Measurements from ENCODE around the gene CENPT. TPM values are rescaled to one million over a fixed set of nuclear protein-coding genes. Genes with fewer than 3 reads are reported as not detected.

The CENPT gene
- total and polyA plus RNA-seq, 2 of the 8 experiments (the other 6 are each of a cell fraction or from before 2014, with no cell fraction given), result 42.4 to 53.4 TPM

GRCh38 chr16:67888331-67888730 lies 40.8 kb upstream of the CENPT start (continued):
- TF ChIP-seq, protein P1, sequence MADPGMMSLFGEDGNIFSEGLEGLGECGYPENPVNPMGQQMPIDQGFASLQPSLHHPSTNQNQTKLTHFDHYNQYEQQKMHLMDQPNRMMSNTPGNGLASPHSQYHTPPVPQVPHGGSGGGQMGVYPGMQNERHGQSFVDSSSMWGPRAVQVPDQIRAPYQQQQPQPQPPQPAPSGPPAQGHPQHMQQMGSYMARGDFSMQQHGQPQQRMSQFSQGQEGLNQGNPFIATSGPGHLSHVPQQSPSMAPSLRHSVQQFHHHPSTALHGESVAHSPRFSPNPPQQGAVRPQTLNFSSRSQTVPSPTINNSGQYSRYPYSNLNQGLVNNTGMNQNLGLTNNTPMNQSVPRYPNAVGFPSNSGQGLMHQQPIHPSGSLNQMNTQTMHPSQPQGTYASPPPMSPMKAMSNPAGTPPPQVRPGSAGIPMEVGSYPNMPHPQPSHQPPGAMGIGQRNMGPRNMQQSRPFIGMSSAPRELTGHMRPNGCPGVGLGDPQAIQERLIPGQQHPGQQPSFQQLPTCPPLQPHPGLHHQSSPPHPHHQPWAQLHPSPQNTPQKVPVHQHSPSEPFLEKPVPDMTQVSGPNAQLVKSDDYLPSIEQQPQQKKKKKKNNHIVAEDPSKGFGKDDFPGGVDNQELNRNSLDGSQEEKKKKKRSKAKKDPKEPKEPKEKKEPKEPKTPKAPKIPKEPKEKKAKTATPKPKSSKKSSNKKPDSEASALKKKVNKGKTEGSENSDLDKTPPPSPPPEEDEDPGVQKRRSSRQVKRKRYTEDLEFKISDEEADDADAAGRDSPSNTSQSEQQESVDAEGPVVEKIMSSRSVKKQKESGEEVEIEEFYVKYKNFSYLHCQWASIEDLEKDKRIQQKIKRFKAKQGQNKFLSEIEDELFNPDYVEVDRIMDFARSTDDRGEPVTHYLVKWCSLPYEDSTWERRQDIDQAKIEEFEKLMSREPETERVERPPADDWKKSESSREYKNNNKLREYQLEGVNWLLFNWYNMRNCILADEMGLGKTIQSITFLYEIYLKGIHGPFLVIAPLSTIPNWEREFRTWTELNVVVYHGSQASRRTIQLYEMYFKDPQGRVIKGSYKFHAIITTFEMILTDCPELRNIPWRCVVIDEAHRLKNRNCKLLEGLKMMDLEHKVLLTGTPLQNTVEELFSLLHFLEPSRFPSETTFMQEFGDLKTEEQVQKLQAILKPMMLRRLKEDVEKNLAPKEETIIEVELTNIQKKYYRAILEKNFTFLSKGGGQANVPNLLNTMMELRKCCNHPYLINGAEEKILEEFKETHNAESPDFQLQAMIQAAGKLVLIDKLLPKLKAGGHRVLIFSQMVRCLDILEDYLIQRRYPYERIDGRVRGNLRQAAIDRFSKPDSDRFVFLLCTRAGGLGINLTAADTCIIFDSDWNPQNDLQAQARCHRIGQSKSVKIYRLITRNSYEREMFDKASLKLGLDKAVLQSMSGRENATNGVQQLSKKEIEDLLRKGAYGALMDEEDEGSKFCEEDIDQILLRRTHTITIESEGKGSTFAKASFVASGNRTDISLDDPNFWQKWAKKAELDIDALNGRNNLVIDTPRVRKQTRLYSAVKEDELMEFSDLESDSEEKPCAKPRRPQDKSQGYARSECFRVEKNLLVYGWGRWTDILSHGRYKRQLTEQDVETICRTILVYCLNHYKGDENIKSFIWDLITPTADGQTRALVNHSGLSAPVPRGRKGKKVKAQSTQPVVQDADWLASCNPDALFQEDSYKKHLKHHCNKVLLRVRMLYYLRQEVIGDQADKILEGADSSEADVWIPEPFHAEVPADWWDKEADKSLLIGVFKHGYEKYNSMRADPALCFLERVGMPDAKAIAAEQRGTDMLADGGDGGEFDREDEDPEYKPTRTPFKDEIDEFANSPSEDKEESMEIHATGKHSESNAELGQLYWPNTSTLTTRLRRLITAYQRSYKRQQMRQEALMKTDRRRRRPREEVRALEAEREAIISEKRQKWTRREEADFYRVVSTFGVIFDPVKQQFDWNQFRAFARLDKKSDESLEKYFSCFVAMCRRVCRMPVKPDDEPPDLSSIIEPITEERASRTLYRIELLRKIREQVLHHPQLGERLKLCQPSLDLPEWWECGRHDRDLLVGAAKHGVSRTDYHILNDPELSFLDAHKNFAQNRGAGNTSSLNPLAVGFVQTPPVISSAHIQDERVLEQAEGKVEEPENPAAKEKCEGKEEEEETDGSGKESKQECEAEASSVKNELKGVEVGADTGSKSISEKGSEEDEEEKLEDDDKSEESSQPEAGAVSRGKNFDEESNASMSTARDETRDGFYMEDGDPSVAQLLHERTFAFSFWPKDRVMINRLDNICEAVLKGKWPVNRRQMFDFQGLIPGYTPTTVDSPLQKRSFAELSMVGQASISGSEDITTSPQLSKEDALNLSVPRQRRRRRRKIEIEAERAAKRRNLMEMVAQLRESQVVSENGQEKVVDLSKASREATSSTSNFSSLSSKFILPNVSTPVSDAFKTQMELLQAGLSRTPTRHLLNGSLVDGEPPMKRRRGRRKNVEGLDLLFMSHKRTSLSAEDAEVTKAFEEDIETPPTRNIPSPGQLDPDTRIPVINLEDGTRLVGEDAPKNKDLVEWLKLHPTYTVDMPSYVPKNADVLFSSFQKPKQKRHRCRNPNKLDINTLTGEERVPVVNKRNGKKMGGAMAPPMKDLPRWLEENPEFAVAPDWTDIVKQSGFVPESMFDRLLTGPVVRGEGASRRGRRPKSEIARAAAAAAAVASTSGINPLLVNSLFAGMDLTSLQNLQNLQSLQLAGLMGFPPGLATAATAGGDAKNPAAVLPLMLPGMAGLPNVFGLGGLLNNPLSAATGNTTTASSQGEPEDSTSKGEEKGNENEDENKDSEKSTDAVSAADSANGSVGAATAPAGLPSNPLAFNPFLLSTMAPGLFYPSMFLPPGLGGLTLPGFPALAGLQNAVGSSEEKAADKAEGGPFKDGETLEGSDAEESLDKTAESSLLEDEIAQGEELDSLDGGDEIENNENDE (IDR thresholded peaks at IDR 0.05; ENCODE audit: insufficient replicate concordance, low read length), result no peak
- TF ChIP-seq PHF8 (conservative IDR thresholded peaks at IDR 0.05; ENCODE audit: low read depth, low read length), result no peak
- no peak for TF ChIP-seq EZH2 (IDR thresholded peaks at IDR 0.05; ENCODE audit: low read depth, low read length, severe bottlenecking)
- TF ChIP-seq FOSL1 (IDR thresholded peaks at IDR 0.05; ENCODE audit: insufficient read depth, low read depth, low read length), result no peak
- TF ChIP-seq HDAC2 (IDR thresholded peaks at IDR 0.05; ENCODE audit: borderline replicate concordance in 1 of 2, low read depth in 2 of 2, low read length in 2 of 2), result no peak
- TF ChIP-seq JUN (IDR thresholded peaks at IDR 0.05; ENCODE audit: low read depth, low read length), result no peak
- no peak for TF ChIP-seq POU5F1 (IDR thresholded peaks at IDR 0.05; ENCODE audit: low read depth, low read length)
- TF ChIP-seq SIRT6 (IDR thresholded peaks at IDR 0.05; ENCODE audit: low read length), result no peak
- no peak for TF ChIP-seq CHD2 (IDR thresholded peaks at IDR 0.05; ENCODE audit: low read length)
- TF ChIP-seq SP2 (IDR thresholded peaks at IDR 0.05; ENCODE audit: low read length), result no peak
- no peak for TF ChIP-seq MAFK (IDR thresholded peaks at IDR 0.05; ENCODE audit: low read depth, low read length)
- no peak for TF ChIP-seq NRF1 (IDR thresholded peaks at IDR 0.05; ENCODE audit: low read depth, low read length)
- no peak for TF ChIP-seq ASH2L (IDR thresholded peaks at IDR 0.05; ENCODE audit: low read length)
